ENCODE measurements around the gene ZBTB20. TPM values are rescaled to one million over a fixed set of nuclear protein-coding genes. Genes with fewer than 3 reads are reported as not detected.

The ZBTB20 gene
- total RNA-seq, 4 donors from 2014 or later = 69.9 to 112 (median 80.8) TPM

DNA sequence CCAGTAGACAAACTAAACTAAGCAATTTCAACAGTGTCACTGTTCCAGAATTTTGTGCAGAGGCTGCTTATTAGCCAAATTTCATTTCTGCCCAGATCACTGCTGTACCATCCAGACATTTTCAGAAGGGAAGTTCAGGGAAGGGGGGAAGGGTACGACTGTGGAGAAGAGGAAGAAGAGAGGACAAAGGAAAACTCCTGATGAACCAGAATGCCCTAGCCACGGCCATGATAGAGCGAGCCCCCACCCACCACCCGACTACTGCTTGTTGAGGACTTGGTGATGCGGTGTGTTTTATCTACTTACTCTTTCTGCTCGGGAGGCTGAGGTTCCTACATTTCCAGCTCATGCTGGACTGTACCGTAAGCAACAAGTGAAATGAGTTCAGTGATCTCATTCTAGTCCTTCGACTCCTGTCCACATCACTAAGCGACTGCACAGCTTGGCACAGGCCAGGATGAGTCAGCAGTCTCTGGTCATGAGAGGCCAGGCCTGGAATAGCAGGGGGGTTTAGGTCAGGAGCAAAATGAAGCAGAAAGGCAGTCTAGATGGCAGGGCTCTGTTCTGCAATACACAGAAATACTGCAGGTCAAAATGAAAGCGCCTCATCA lies 522.4 kb downstream of the ZBTB20 start:
- WGBS = 10% methylated on average over 10 of the region's 10 CpGs
- TF ChIP-seq POLR2A (IDR thresholded peaks at IDR 0.05; ENCODE audit: low read depth) (peak; percentile 14), POLR2AphosphoS5 (IDR thresholded peaks at IDR 0.05) (peak; percentile 93 to 95), EP300 (IDR thresholded peaks at IDR 0.05) (no peak)
- Histone ChIP-seq H3K27me3 (no peaks in the 10 kb centered on the region), H3K4me1 (peaks cover 46 to 78% (median 67%) of the 10 kb centered on the region in 4 donors), H3K9me3 (no peaks in the 10 kb centered on the region), H3K27ac (replicated peaks in 1 of 4) (peak overlapping the region; percentile 93 to 95 (median 94)), H3K4me3 (peak overlapping the region; percentile 49 to 60 (median 56)), H3K36me3 (no peaks in the 10 kb centered on the region)
- DNase-seq (ENCODE audit: extremely low spot score) = peak; percentile 97
- intact Hi-C loops (cut with DNase I) = loop anchor here (5.0 kb wide), 1 partner anchor 242 kb away; no protein-coding TSS in a partner anchor

DNA sequence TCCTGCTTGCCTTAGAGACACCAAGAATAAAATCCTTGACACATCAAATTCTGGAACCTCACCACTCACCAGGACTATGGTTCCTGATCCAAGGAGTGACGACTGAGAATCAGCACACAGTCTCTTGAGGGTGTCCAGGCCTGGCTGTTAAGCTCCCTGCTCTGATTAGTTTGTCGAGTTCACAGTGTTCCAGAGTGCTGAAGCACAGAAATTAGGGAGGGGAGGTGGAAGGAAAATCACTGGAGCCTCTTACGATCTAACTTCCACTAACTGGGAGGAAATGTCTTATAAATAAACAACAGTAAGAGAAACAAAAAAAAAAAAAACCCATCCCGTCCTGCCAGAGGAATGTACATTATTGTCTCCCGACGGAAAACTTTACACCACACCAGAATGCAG lies 523.0 kb downstream of the ZBTB20 start:
- H3K4me1 ChIP-seq = peaks cover 46 to 81% (median 68%) of the 10 kb centered on the region in 4 donors

DNA sequence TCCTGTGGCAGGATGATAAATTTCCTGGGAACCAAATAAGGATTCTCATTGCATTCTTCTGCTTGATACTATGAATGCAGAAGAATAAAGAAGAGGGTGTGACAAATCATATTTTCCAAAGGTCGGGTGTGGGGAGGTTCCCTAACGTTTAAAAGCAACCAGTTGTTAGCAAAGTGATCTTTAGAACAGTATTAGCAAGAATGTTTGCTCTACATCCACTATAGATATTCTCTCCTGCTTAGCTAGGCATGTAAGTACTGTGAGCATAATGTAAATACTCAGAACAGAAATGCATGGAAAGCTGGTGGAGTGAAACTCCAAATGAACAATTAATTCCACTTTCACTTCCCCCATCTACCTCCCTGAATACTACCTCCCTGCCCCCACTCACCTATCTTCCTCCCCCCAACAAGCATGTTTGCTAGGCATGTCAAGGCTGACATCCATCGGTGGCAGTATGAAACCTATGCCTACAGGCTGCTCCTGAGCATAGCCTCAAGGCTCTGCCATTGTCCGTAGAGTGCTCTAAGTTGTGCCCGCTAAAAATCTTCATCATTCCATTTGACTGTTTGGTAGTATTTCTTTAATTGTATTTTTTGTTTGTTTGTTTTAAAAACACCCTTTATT lies 523.6 kb downstream of the ZBTB20 start:
- Histone ChIP-seq H3K36me3 (no peaks in the 10 kb centered on the region), H3K27me3 (no peaks in the 10 kb centered on the region), H3K9me3 (no peaks in the 10 kb centered on the region), H3K27ac (replicated peaks in 1 of 4) (peak overlapping the region; percentile 93 to 95 (median 94)), H3K4me3 (peak overlapping the region; percentile 49 to 60 (median 56)), H3K4me1 (peaks cover 46 to 75% (median 66%) of the 10 kb centered on the region in 4 donors)
- TF ChIP-seq EP300 (IDR thresholded peaks at IDR 0.05) = no peak
- TF ChIP-seq POLR2A (IDR thresholded peaks at IDR 0.05; ENCODE audit: low read depth) = no peak
- TF ChIP-seq, protein P1, sequence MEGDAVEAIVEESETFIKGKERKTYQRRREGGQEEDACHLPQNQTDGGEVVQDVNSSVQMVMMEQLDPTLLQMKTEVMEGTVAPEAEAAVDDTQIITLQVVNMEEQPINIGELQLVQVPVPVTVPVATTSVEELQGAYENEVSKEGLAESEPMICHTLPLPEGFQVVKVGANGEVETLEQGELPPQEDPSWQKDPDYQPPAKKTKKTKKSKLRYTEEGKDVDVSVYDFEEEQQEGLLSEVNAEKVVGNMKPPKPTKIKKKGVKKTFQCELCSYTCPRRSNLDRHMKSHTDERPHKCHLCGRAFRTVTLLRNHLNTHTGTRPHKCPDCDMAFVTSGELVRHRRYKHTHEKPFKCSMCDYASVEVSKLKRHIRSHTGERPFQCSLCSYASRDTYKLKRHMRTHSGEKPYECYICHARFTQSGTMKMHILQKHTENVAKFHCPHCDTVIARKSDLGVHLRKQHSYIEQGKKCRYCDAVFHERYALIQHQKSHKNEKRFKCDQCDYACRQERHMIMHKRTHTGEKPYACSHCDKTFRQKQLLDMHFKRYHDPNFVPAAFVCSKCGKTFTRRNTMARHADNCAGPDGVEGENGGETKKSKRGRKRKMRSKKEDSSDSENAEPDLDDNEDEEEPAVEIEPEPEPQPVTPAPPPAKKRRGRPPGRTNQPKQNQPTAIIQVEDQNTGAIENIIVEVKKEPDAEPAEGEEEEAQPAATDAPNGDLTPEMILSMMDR (IDR thresholded peaks at IDR 0.05) = no peak
- WGBS = 55% methylated on average over 5 of the region's 5 CpGs
- DNase-seq (ENCODE audit: extremely low spot score) = no peak
- intact Hi-C loops (cut with DNase I) = loop anchor here (5.0 kb wide), 1 partner anchor 241 kb away; no protein-coding TSS in a partner anchor

More for the DNA sequence above, 523.0 kb downstream of the ZBTB20 start:
- no peaks in the 10 kb centered on the region for H3K27me3 ChIP-seq
- WGBS = 4% methylated on average over 6 of the region's 6 CpGs
- DNase-seq (ENCODE audit: extremely low spot score) = peak; percentile 92
- no peaks in the 10 kb centered on the region for H3K9me3 ChIP-seq
- intact Hi-C loops (cut with DNase I) = loop anchor here (5.0 kb wide), 1 partner anchor 242 kb away; no protein-coding TSS in a partner anchor
- H3K4me3 ChIP-seq = peak overlapping the region; percentile 49 to 60 (median 56)
- H3K27ac ChIP-seq (replicated peaks in 1 of 4) = peak overlapping the region; percentile 93 to 95 (median 94)
- TF ChIP-seq POLR2AphosphoS5 (IDR thresholded peaks at IDR 0.05) (peak; percentile 82 to 87), EP300 (IDR thresholded peaks at IDR 0.05) (peak; percentile 4)
- TF ChIP-seq, protein P1 (IDR thresholded peaks at IDR 0.05) = no peak
- no peaks in the 10 kb centered on the region for H3K36me3 ChIP-seq

DNA sequence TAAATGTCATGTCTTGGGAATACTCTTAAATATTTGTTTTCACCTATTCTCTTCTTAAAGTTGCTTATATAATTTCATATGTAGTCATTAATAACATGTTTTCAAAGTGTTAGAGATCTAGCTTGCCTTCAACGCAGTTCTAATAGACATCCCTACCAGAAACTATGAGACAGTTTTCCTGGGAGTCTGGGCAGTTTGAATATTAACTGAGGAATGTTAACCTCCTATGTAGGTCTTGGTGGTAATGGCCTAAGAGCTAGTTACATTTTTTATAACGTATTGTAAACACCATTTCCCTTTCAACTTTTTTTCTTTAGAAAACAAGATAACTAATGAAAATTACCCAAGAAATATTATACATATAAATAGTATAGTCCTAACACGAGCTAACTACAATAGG lies 525.1 kb downstream of the ZBTB20 start:
- H3K36me3 ChIP-seq = no peaks in the 10 kb centered on the region
- peaks cover 38 to 61% (median 57%) of the 10 kb centered on the region in 4 donors for H3K4me1 ChIP-seq
- no peaks in the 10 kb centered on the region for H3K27me3 ChIP-seq
- H3K27ac ChIP-seq (replicated peaks in 1 of 4) = peak overlapping the region in 3 of 4 donors; percentile 94 to 95 (median 94)
- DNase-seq (ENCODE audit: extremely low spot score) = no peak
- no peak overlapping the region for H3K4me3 ChIP-seq
- no peaks in the 10 kb centered on the region for H3K9me3 ChIP-seq
- TF ChIP-seq POLR2AphosphoS5 (IDR thresholded peaks at IDR 0.05) (no peak), POLR2A (IDR thresholded peaks at IDR 0.05; ENCODE audit: low read depth) (no peak), EP300 (IDR thresholded peaks at IDR 0.05) (no peak)
- TF ChIP-seq, protein P1 (IDR thresholded peaks at IDR 0.05) = no peak
- 83% methylated on average over 3 of the region's 3 CpGs for WGBS
- intact Hi-C loops (cut with DNase I) = loop anchor here (5.0 kb wide), 1 partner anchor 240 kb away; no protein-coding TSS in a partner anchor

DNA sequence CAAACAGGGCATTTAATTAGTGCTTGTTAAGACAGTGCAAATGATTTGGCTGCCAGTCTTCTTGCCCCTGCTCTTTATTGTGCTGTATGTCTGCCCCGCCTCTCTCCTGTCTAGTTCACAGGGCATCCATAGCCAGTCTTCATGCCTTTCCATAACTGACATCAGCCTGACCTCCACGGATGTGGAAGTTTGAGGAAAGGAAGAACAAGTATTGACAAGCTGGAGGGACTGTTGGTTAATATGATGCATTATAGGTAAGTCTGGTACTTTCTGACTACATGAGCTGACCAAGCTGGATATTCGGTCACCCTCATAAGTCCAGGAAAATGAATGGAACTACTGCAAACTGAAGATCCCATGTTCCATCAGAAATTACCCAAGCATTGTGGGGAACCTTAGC lies 527.3 kb downstream of the ZBTB20 start:
- no peaks in the 10 kb centered on the region for H3K9me3 ChIP-seq
- WGBS = 95% methylated on average over 3 of the region's 3 CpGs
- intact Hi-C loops (cut with DNase I) = loop anchor here (5.0 kb wide), 1 partner anchor 237 kb away; no protein-coding TSS in a partner anchor
- DNase-seq (ENCODE audit: extremely low spot score) = no peak
- no peaks in the 10 kb centered on the region for H3K36me3 ChIP-seq
- H3K27me3 ChIP-seq = no peaks in the 10 kb centered on the region
- no peak for TF ChIP-seq POLR2A (IDR thresholded peaks at IDR 0.05; ENCODE audit: low read depth)
- no peak for TF ChIP-seq POLR2AphosphoS5 (IDR thresholded peaks at IDR 0.05)
- no peak for TF ChIP-seq EP300 (IDR thresholded peaks at IDR 0.05)
- TF ChIP-seq, protein P1 (IDR thresholded peaks at IDR 0.05) = no peak
- peaks cover 27 to 47% (median 44%) of the 10 kb centered on the region in 4 donors for H3K4me1 ChIP-seq
- no peak overlapping the region for H3K27ac ChIP-seq (replicated peaks in 1 of 4)
- no peak overlapping the region for H3K4me3 ChIP-seq

Measured in esophagus muscularis mucosa (tissue), 4 donors.